WI38 (cell line): ENCODE results near the gene EXD2.

ENCODE experiments used
- H3K4me3 ChIP-seq: 2 replicates; pipeline ENCODE4 v1.5.1; 2011; ENCODE audit warnings: low read depth, mild to moderate bottlenecking, control low read depth, low read length
- TF ChIP-seq, protein P1 (sequence below): IDR thresholded peaks from 2 replicates; pipeline ENCODE4 v1.5.1; 2012; ENCODE audit warnings: low read depth, mild to moderate bottlenecking, control low read depth, low read length

EXD2 gene

GRCh38 chr14:69281450-69282169 lies 90.3 kb downstream of the EXD2 start:
- H3K4me3 ChIP-seq, result no peak overlapping the region
- TF ChIP-seq, protein P1, sequence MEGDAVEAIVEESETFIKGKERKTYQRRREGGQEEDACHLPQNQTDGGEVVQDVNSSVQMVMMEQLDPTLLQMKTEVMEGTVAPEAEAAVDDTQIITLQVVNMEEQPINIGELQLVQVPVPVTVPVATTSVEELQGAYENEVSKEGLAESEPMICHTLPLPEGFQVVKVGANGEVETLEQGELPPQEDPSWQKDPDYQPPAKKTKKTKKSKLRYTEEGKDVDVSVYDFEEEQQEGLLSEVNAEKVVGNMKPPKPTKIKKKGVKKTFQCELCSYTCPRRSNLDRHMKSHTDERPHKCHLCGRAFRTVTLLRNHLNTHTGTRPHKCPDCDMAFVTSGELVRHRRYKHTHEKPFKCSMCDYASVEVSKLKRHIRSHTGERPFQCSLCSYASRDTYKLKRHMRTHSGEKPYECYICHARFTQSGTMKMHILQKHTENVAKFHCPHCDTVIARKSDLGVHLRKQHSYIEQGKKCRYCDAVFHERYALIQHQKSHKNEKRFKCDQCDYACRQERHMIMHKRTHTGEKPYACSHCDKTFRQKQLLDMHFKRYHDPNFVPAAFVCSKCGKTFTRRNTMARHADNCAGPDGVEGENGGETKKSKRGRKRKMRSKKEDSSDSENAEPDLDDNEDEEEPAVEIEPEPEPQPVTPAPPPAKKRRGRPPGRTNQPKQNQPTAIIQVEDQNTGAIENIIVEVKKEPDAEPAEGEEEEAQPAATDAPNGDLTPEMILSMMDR, result no peak

DNA sequence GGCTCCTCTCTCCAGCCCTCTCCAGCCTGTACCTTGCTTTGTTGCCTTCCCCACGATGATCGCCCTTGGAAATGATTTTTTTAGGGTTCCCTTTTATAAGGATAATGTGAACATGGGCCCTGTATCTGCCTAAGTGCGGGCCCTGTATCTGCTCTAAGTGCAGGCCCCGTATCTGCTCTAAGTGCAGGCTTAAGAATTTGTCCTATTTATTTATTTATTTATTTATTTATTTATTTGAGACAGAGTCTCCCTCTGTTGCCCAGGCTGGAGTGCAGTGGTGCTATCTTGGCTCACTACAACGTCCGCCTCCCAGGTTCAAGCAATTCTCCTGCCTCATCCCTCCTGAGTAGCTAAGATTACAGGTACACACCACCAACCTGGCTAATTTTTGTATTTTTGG lies 91.2 kb downstream of the EXD2 start:
- TF ChIP-seq, protein P1, result no peak
- no peak overlapping the region for H3K4me3 ChIP-seq

DNA sequence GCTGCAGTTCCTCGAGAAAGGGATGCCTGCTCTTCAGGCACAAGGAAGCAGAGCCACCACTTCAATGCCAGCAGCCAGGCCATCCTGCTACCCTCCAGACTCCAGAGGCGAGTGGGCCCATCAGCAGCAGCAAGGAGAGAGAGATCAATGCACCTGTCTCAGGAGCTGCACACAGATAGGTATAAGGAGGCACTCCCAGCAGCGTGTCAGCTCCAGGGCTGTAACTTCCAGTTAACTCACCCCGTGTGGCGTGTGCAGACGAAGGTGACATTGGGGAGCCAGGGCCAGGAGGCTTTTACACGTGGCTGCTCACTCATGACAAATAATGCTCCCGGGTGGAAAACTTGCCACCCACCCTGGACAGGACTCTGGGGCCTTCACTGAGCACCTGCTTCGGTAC lies 92.9 kb downstream of the EXD2 start:
- H3K4me3 ChIP-seq, result no peak overlapping the region
- TF ChIP-seq, protein P1, result no peak

DNA sequence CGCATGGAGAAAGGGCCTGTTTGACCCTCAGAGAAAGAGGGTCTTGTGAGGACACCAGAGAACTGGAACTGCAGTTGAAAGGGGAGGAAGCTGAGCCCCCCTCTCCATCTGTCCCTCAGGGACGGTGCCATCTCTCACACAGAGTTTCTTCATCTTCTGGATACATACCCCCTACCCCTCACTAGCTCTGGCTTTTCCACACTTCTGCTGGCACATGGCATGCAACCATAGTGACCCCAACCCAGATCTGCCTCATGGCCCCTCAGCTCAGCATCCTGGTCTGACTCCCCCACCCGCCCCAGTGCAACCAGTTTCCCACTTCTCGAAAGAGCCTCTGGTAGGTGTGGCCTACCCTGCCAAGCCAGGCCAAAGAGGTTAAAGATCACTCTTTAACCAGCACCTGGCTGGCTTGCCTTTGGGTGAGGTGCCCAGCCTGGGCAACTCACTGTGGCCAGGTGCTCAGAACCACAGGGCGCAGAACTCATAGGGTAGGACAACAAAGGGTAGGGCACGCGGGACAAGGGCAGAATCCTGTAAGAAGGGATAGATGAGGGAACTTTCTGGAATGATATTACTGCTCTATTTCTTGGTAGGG lies 94.5 kb downstream of the EXD2 start:
- TF ChIP-seq, protein P1, result no peak
- H3K4me3 ChIP-seq, result no peak overlapping the region

- TF ChIP-seq, protein P1, result no peak
- H3K4me3 ChIP-seq, result no peak overlapping the region
Observed at GRCh38 chr14:69287098-69288010, 96.1 kb downstream of the EXD2 start.

DNA sequence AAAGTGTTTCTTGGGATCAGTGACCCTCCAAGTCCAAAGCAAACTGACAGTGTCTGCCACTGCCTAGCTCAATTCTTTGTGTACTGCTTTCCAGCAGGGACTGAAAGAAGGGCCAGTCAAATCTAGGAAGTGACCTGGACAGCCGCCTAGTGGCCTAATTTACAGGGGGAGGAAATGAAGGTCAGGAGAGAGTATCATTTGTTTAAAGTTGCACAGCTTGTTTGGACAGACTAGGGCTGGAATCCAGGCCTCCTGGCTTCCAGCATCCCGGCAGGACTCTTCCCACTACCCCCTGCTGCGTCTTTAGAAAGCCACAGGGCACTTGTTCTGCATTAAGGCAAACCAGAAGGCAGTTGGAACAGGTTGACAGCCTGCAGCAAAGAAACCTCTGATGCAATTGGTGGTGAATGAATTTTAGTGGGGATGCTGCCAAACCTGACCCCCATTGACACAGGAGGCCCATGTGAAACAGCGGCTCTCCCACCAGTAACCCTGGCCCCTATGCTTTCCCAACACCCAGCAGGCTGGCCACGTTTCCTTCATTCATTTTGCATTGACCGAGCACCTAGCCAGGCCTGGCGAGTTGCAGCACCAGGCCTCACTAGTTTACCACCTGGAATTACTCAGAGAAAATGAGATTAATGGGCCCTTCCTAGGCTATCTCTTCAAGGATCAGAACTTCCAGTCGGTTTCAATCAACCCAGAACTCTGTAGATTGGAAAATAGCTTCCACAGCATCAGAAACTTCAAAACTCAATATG lies 96.9 kb downstream of the EXD2 start:
- TF ChIP-seq, protein P1, result no peak; the same call in 1 of the 2 replicates
- H3K4me3 ChIP-seq, result no peak overlapping the region
